Stomach (tissue), 9 donors: ENCODE measurements around the gene SLC16A8. TPM values are rescaled to one million over a fixed set of nuclear protein-coding genes. Genes with fewer than 3 reads are reported as not detected.

ENCODE experiments used
- DNase-seq, 2 donors: peaks; one replicate each; pipeline versions ENCODE4 v3.0.0 to v3.0.0-alpha.2; 2013 to 2019
- H3K27ac ChIP-seq, 5 donors: fragments of 200-600 bp in 4 of 5; sonication (generic) in 4 of 5; one replicate each; pipeline ENCODE4 v1.5.1; 2013 to 2019; ENCODE audit warnings: mild to moderate bottlenecking in 1 of 5, moderate library complexity in 1 of 5
- H3K27me3 ChIP-seq, 3 donors: fragments of 200-600 bp; sonication (generic); one replicate each; pipeline ENCODE4 v1.5.1; 2017 to 2019; ENCODE audit warnings: mixed run types in 1 of 3
- H3K36me3 ChIP-seq, 4 donors: fragments of 200-600 bp; sonication (generic); 1 replicate in 3 of 4; 2 replicates in 1 of 4; pipeline ENCODE4 v1.5.1; 2016 to 2019
- H3K4me1 ChIP-seq, 4 donors: fragments of 200-600 bp; sonication (generic); one replicate each; pipeline ENCODE4 v1.5.1; 2016 to 2019
- H3K4me3 ChIP-seq, 4 donors: fragments of 200-600 bp; sonication (generic) in 3 of 4; one replicate each; pipeline ENCODE4 v1.5.1; 2016 to 2019; ENCODE audit warnings: mild to moderate bottlenecking in 1 of 4
- H3K9me3 ChIP-seq, 4 donors: fragments of 200-600 bp; sonication (generic); one replicate each; pipeline ENCODE4 v1.5.1; 2016 to 2019
- EP300 ChIP-seq: sonication (generic); formaldehyde crosslinking; IDR thresholded peaks from one replicate; pipeline ENCODE4 v1.6.1; 2017; ENCODE audit warnings: antibody characterized with exemption
- POLR2A ChIP-seq, 4 donors: fragments of 450-650 bp; IDR thresholded peaks; one replicate each; pipeline ENCODE4 v1.6.1; 2016; ENCODE audit warnings: antibody characterized with exemption in 4 of 4, control low read depth in 2 of 4, mild to moderate bottlenecking in 1 of 4, moderate library complexity in 1 of 4
- POLR2AphosphoS5 ChIP-seq, 3 donors: sonication (generic); formaldehyde crosslinking; IDR thresholded peaks; one replicate each; pipeline ENCODE4 v1.6.1; 2016; ENCODE audit warnings: antibody characterized with exemption in 3 of 3
- WGBS, 5 donors: extraction: QIAGEN DNeasy Blood & Tissue Kit in 3 of 5; methylation state at CpG; one replicate each; pipeline versions ENCODE4 v1.1.5 to v1.1.7; 2013 to 2018; 5-methylcytosine and 5-hydroxymethylcytosine counted together
- intact Hi-C: fragments of 100-400 bp; cut with DNase I; formaldehyde crosslinking; loops from one replicate; pipeline ENCODE4 v1.15.1; 2023; ENCODE audit warnings: low total_unique reads
- polyA plus RNA-seq, 3 donors: library from polyadenylated mRNA; stranded (reverse); fragments of 200-250 nt; gene quantifications; one replicate each; pipeline ENCODE4 v1.2.3, GENCODE V29; 2013
- total RNA-seq, 5 donors: library from RNA; depleted of rRNA; stranded (reverse); fragments of >200 nt; gene quantifications; one replicate each; pipeline versions ENCODE4 v1.1.0 to v1.2.3, GENCODE V29; 2014 to 2016
- TF ChIP-seq, protein P1 (sequence below), 7 experiments: fragments of 450-650 bp in 4 of 7; fragments of 200-600 bp in 3 of 7; sonication (generic) in 3 of 7; IDR thresholded peaks; one replicate each; pipeline ENCODE4 v1.5.1; 2016 to 2019; ENCODE audit warnings: antibody characterized with exemption in 7 of 7, control low read depth in 2 of 7, mild to moderate bottlenecking in 1 of 7
- donor health status: healthy with polysubstance abuse.
- donor health status: Bipolar disorder and iron deficiency.
- donor health status: healthy.

The SLC16A8 gene
- total and polyA plus RNA-seq, 8 donors = 0.48 TPM; not detected in 7

GRCh38 chr22:38115423-38116205, 31.6 kb upstream of the SLC16A8 start:
- Histone ChIP-seq H3K4me3 (no peak overlapping the region), H3K27me3 (no peaks in the 10 kb centered on the region), H3K36me3 (peaks cover 0 to 29% (median 9%) of the 10 kb centered on the region in 4 donors), H3K9me3 (no peaks in the 10 kb centered on the region), H3K4me1 (peaks cover 9 to 27% (median 19%) of the 10 kb centered on the region in 4 donors), H3K27ac (no peak overlapping the region)
- no peak for TF ChIP-seq POLR2AphosphoS5 (IDR thresholded peaks at IDR 0.05)
- no peak for TF ChIP-seq POLR2A (IDR thresholded peaks at IDR 0.05)
- no peak for TF ChIP-seq EP300
- TF ChIP-seq, protein P1, sequence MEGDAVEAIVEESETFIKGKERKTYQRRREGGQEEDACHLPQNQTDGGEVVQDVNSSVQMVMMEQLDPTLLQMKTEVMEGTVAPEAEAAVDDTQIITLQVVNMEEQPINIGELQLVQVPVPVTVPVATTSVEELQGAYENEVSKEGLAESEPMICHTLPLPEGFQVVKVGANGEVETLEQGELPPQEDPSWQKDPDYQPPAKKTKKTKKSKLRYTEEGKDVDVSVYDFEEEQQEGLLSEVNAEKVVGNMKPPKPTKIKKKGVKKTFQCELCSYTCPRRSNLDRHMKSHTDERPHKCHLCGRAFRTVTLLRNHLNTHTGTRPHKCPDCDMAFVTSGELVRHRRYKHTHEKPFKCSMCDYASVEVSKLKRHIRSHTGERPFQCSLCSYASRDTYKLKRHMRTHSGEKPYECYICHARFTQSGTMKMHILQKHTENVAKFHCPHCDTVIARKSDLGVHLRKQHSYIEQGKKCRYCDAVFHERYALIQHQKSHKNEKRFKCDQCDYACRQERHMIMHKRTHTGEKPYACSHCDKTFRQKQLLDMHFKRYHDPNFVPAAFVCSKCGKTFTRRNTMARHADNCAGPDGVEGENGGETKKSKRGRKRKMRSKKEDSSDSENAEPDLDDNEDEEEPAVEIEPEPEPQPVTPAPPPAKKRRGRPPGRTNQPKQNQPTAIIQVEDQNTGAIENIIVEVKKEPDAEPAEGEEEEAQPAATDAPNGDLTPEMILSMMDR (IDR thresholded peaks at IDR 0.05) = no peak
- intact Hi-C loops = no loop called here
- DNase-seq = no peak
- 94 to 96% (median 96%) methylated on average over 26 to 31 of the region's 31 CpGs for WGBS, 5 donors

DNA sequence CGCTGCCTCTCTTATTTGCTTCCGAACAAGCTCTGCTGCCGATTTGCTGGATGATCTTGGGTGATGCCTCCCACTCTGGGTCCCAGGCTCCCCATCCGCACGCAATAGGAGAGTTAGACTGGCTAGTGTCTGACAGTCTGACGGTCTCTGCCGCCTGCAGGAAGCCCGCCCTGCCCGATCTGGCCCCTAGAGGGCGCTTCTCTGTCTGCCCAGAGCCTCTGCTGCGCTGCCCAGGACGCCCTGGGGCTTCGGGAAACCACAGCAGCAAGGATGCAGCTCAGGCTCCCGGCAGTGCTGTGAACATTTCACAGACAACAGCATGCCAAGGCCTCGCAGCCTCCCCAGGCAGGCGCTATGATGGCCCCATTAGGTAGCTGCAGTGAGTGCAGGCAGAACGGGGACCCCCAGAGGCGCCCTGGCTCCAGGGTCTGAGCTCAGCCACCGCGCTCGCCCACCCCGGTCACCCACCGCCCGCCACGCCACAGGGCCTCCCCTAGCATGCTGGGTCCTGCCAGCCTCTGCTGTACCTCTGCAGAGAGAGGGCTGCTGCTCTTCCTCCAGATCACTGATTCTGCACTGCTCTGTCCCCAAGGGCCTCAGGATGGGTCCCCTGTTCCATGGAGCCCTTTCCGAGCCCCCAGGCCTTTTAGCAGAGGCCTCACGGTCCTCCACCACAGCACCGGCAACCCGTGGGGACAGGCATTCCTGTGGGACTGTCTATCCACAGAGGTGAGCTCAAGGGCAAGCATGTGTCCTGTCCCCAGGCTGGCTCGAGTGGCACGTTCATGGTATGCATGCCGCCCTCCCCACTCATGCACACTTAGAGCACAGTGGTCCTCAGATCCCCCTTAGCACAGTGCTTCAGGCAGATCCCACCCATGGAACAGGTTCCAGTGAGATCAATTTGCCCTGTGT, 30.8 kb upstream of the SLC16A8 start:
- H3K27ac ChIP-seq = no peak overlapping the region
- intact Hi-C loops = no loop called here
- 39 to 57% (median 53%) methylated on average over 20 to 32 of the region's 32 CpGs for WGBS, 5 donors
- TF ChIP-seq, protein P1 (IDR thresholded peaks at IDR 0.05) = peak in 5 of 7 experiments; percentile 75 to 92 (median 91)
- peak in 2 of 3 donors; percentile 5 to 65 for TF ChIP-seq POLR2AphosphoS5 (IDR thresholded peaks at IDR 0.05)
- no peak for TF ChIP-seq POLR2A (IDR thresholded peaks at IDR 0.05)
- no peaks in the 10 kb centered on the region for H3K9me3 ChIP-seq
- no peaks in the 10 kb centered on the region for H3K27me3 ChIP-seq
- H3K4me3 ChIP-seq = no peak overlapping the region
- peaks cover 0 to 29% (median 9%) of the 10 kb centered on the region in 4 donors for H3K36me3 ChIP-seq
- peak; percentile 90 to 93 for DNase-seq
- H3K4me1 ChIP-seq = peaks cover 9 to 34% (median 24%) of the 10 kb centered on the region in 4 donors

DNA sequence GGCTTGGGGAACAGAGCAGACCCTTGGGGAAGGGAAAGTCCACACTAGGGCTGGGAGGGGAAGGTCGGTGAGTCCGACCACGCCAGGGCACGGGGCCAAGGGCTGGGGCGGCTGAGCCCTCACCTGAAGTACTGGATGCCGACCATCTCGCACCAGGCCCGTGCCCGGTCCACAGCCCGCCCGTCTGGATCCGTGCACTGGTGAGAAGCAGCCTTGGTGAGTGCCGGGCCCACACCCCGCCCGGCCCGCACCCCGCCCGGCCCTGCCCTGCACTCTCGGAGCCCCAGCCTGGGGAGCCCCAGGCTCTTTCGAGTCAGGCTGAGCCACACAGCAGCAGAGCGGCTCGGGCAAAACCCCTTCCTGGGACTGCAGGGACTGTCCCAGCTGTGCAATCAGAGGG, 28.4 kb upstream of the SLC16A8 start:
- intact Hi-C loops = no loop called here
- WGBS, 5 donors = 43 to 67% (median 55%) methylated on average over 5 to 22 of the region's 22 CpGs
- Histone ChIP-seq H3K27me3 (no peaks in the 10 kb centered on the region), H3K36me3 (peaks cover 0 to 37% (median 9%) of the 10 kb centered on the region in 4 donors), H3K9me3 (no peaks in the 10 kb centered on the region), H3K4me3 (no peak overlapping the region), H3K27ac (peak overlapping the region in 2 of 5 donors; percentile 59 to 83), H3K4me1 (peaks cover 9 to 55% (median 37%) of the 10 kb centered on the region in 4 donors)
- TF ChIP-seq POLR2AphosphoS5 (IDR thresholded peaks at IDR 0.05) (no peak), EP300 (no peak), POLR2A (IDR thresholded peaks at IDR 0.05) (no peak)
- TF ChIP-seq, protein P1 (IDR thresholded peaks at IDR 0.05) = no peak
- peak in 1 of 2 donors; percentile 49 for DNase-seq

DNA sequence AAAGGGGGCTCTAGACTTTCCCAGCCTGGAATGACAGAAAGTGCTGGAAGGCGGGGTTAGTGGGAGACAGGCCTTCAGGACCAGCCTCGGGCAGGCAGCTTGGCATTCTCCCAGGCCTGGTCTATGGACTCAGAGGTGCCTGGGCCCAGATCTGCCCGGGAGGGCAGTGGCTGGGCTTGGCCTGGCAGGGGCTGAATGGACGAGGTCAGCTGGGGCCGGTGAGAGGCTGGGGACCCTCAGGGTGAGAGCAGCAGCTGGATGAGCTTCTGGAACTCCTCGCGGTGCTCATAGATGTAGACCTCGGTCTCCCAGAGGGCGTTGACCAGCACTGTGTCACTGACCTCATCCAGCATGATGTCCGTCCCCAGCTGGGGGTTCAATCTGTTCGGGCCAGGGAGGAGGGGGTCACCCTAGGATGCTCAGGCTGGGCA, 28.0 kb upstream of the SLC16A8 start:
- Histone ChIP-seq H3K4me1 (peaks cover 9 to 57% (median 37%) of the 10 kb centered on the region in 4 donors), H3K27ac (peak overlapping the region in 2 of 5 donors; percentile 59 to 83), H3K9me3 (no peaks in the 10 kb centered on the region), H3K4me3 (no peak overlapping the region), H3K36me3 (peaks cover 0 to 37% (median 9%) of the 10 kb centered on the region in 4 donors), H3K27me3 (no peaks in the 10 kb centered on the region)
- TF ChIP-seq POLR2A (IDR thresholded peaks at IDR 0.05) (no peak), POLR2AphosphoS5 (IDR thresholded peaks at IDR 0.05) (no peak), EP300 (no peak)
- TF ChIP-seq, protein P1 (IDR thresholded peaks at IDR 0.05) = no peak
- intact Hi-C loops = no loop called here
- 32 to 74% (median 53%) methylated on average over 7 to 11 of the region's 11 CpGs for WGBS, 5 donors
- DNase-seq = peak; percentile 42 to 53
